HEK293 (cell line): ENCODE data around the gene GPR157.
"Not testable (repeated sequence)": the region's sequence is repeated elsewhere in the genome, so short reads cannot be mapped to it uniquely, and the experiment has no call there.

ENCODE experiments used
- CTCF ChIA-PET: fragments of 350-600 bp; formaldehyde crosslinking; extraction: SDS; loops from one replicate; lab custom pipeline; 2021; ENCODE audit warnings: antibody characterized with exemption; lab: Yijun Ruan, JAX
- POLR2A ChIA-PET: fragments of 300-600 bp; formaldehyde crosslinking; extraction: SDS; loops from one replicate; lab custom pipeline; 2020; ENCODE audit warnings: antibody characterized with exemption, inconsistent platforms; lab: Yijun Ruan, JAX
- H3K27ac ChIP-seq: fragments of 200-500 bp; sonication (Bioruptor generic); 2 replicates; pipeline ENCODE4 v1.5.1; 2014; ENCODE audit warnings: low read depth, low read length, control low read depth, inconsistent platforms; ENCODE audit errors: extremely low read depth
- H3K36me3 ChIP-seq, 2 experiments: fragments of 200-500 bp in 1 of 2; sonication (Bioruptor generic) in 1 of 2; 1 replicate in 1 of 2; 2 replicates in 1 of 2; pipeline ENCODE4 v1.5.1; 2014 to 2017; ENCODE audit warnings: inconsistent platforms in 2 of 2, low read length in 2 of 2; ENCODE audit not compliant: control insufficient read depth in 2 of 2, insufficient read depth in 1 of 2
- H3K4me1 ChIP-seq: fragments of 200-500 bp; sonication (Bioruptor generic); 2 replicates; pipeline ENCODE4 v1.5.1; 2014; ENCODE audit warnings: mild to moderate bottlenecking, low read length, inconsistent platforms; ENCODE audit not compliant: control insufficient read depth, insufficient read depth
- H3K4me3 ChIP-seq: 2 replicates; pipeline ENCODE4 v1.5.1; 2011; ENCODE audit warnings: low read depth, mild to moderate bottlenecking, control low read depth, low read length, moderate library complexity
- H3K9me3 ChIP-seq: fragments of 200-500 bp; sonication (Bioruptor generic); 2 replicates; pipeline ENCODE4 v1.5.1; 2014; ENCODE audit warnings: low read depth, low read length, inconsistent platforms; ENCODE audit not compliant: control insufficient read depth, insufficient read depth
- ATF2 ChIP-seq: fragments of 450-650 bp; formaldehyde crosslinking; IDR thresholded peaks from 2 replicates; pipeline ENCODE4 v1.5.1; 2016; ENCODE audit warnings: missing biosample characterization, missing genetic modification characterization, low read depth
- EGR2 ChIP-seq: fragments of 450-650 bp; formaldehyde crosslinking; IDR thresholded peaks from 2 replicates; pipeline ENCODE4 v1.5.1; 2016; ENCODE audit warnings: low read depth, missing biosample characterization, missing genetic modification characterization
- FEZF1 ChIP-seq: fragments of 450-650 bp; formaldehyde crosslinking; IDR thresholded peaks from 2 replicates; pipeline ENCODE4 v1.5.1; 2016; ENCODE audit warnings: missing biosample characterization, missing genetic modification characterization
- GLI4 ChIP-seq: fragments of 450-650 bp; formaldehyde crosslinking; IDR thresholded peaks from 2 replicates; pipeline ENCODE4 v1.5.1; 2016; ENCODE audit warnings: missing biosample characterization, missing genetic modification characterization
- OVOL3 ChIP-seq: fragments of 450-650 bp; formaldehyde crosslinking; IDR thresholded peaks from 2 replicates; pipeline ENCODE4 v1.5.1; 2016; ENCODE audit warnings: missing biosample characterization, missing genetic modification characterization
- ZBTB44 ChIP-seq: fragments of 450-650 bp; IDR thresholded peaks from 2 replicates; pipeline ENCODE4 v1.5.1; 2018; ENCODE audit warnings: missing biosample characterization, mild to moderate bottlenecking, missing genetic modification characterization
- ZBTB7A ChIP-seq: fragments of 450-650 bp; formaldehyde crosslinking; IDR thresholded peaks from 2 replicates; pipeline ENCODE4 v1.5.1; 2016; ENCODE audit warnings: low read depth, missing biosample characterization, missing genetic modification characterization
- ZNF10 ChIP-seq: fragments of 450-650 bp; formaldehyde crosslinking; IDR thresholded peaks from 2 replicates; pipeline ENCODE4 v1.5.1; 2017; ENCODE audit warnings: missing biosample characterization, missing genetic modification characterization
- ZNF184 ChIP-seq: fragments of 450-650 bp; IDR thresholded peaks from 2 replicates; pipeline ENCODE4 v1.5.1; 2018; ENCODE audit warnings: missing biosample characterization, mild to moderate bottlenecking, missing genetic modification characterization
- ZNF19 ChIP-seq: fragments of 450-650 bp; formaldehyde crosslinking; IDR thresholded peaks from 2 replicates; pipeline ENCODE4; 2016; ENCODE audit warnings: missing biosample characterization, missing genetic modification characterization, low read depth
- ZNF350 ChIP-seq: fragments of 450-650 bp; formaldehyde crosslinking; IDR thresholded peaks from 2 replicates; pipeline ENCODE4 v1.5.0; 2017; ENCODE audit warnings: missing biosample characterization, mild to moderate bottlenecking, missing genetic modification characterization
- ZNF416 ChIP-seq: fragments of 450-650 bp; formaldehyde crosslinking; IDR thresholded peaks from 2 replicates; pipeline ENCODE4 v1.5.1; 2016; ENCODE audit warnings: missing biosample characterization, missing genetic modification characterization
- ZNF433 ChIP-seq: fragments of 450-650 bp; formaldehyde crosslinking; IDR thresholded peaks from 2 replicates; pipeline ENCODE4 v1.5.1; 2016; ENCODE audit warnings: missing biosample characterization, missing genetic modification characterization, low read depth
- ZNF473 ChIP-seq: fragments of 450-650 bp; formaldehyde crosslinking; IDR thresholded peaks from 2 replicates; pipeline ENCODE4 v1.5.1; 2017; ENCODE audit warnings: missing biosample characterization, missing genetic modification characterization
- ZNF518A ChIP-seq: fragments of 450-650 bp; formaldehyde crosslinking; conservative IDR thresholded peaks from 2 replicates; pipeline ENCODE4 v1.5.1; 2016; ENCODE audit warnings: low read depth, missing biosample characterization, missing genetic modification characterization
- ZNF544 ChIP-seq: fragments of 450-650 bp; formaldehyde crosslinking; IDR thresholded peaks from 2 replicates; pipeline ENCODE4 v1.5.0; 2017; ENCODE audit warnings: missing biosample characterization, missing genetic modification characterization
- ZNF555 ChIP-seq: fragments of 450-650 bp; formaldehyde crosslinking; conservative IDR thresholded peaks from 2 replicates; pipeline ENCODE4 v1.5.1; 2017; ENCODE audit warnings: missing biosample characterization, mild to moderate bottlenecking, missing genetic modification characterization, inconsistent platforms
- ZNF585B ChIP-seq: fragments of 450-650 bp; formaldehyde crosslinking; IDR thresholded peaks from 2 replicates; pipeline ENCODE4 v1.5.1; 2016; ENCODE audit warnings: missing biosample characterization, missing genetic modification characterization
- ZNF626 ChIP-seq: fragments of 450-650 bp; sonication (Bioruptor Pico); formaldehyde crosslinking; IDR thresholded peaks from 2 replicates; pipeline ENCODE4 v1.5.1; 2018; ENCODE audit warnings: missing biosample characterization, missing genetic modification characterization, inconsistent platforms
- ZNF660 ChIP-seq: fragments of 450-650 bp; IDR thresholded peaks from 2 replicates; pipeline ENCODE4 v1.5.1; 2018; ENCODE audit warnings: missing biosample characterization, mild to moderate bottlenecking, missing genetic modification characterization
- ZNF701 ChIP-seq: fragments of 450-650 bp; formaldehyde crosslinking; IDR thresholded peaks from 2 replicates; pipeline ENCODE4 v1.5.1; 2016; ENCODE audit warnings: missing biosample characterization, missing genetic modification characterization
- ZSCAN23 ChIP-seq: fragments of 450-650 bp; formaldehyde crosslinking; IDR thresholded peaks from 2 replicates; pipeline ENCODE4 v1.5.1; 2016; ENCODE audit warnings: missing biosample characterization, missing genetic modification characterization

Gene GPR157

GRCh38 chr1:9160079-9160717, 31.3 kb upstream of the GPR157 start (continued):
- TF ChIP-seq ZNF184 (tag by site-specific recombination) = no peak
- TF ChIP-seq EGR2 (tag by site-specific recombination) = no peak
- no peak for TF ChIP-seq ZNF544 (tag by site-specific recombination)
- no peak for TF ChIP-seq ATF2 (tag by site-specific recombination)
- TF ChIP-seq ZNF433 (tag by site-specific recombination) = no peak
- TF ChIP-seq ZNF660 (tag by site-specific recombination) = no peak
- no peak for TF ChIP-seq ZSCAN23 (tag by site-specific recombination)
- TF ChIP-seq GLI4 (tag by site-specific recombination) = no peak
- no peak for TF ChIP-seq OVOL3 (tag by site-specific recombination)
- TF ChIP-seq ZNF10 (tag by site-specific recombination) = no peak

- POLR2A ChIA-PET = no interaction called here
- Histone ChIP-seq H3K27ac (no peak overlapping the region), H3K4me1 (no peaks in the 10 kb centered on the region), H3K9me3 (no peaks in the 10 kb centered on the region), H3K36me3 (peaks cover 0 to 66% of the 10 kb centered on the region in 2 experiments; a peak in 2 of 3 replicates), H3K4me3 (no peak overlapping the region)
- CTCF ChIA-PET = interaction anchor here (0.6 to 1.3 kb wide), 2 partner anchors 14 to 15 kb away, joined by 6 read pairs; no protein-coding TSS in a partner anchor
- TF ChIP-seq ZNF416 (no peak), ZNF518A (tag by site-specific recombination) (no peak), ZNF585B (tag by site-specific recombination) (no peak), ZNF555 (tag by site-specific recombination) (no peak), ZNF19 (tag by site-specific recombination) (no peak), ZNF626 (tag by site-specific recombination) (no peak), ZBTB7A (no peak), ZBTB44 (tag by site-specific recombination) (no peak), ZNF473 (tag by site-specific recombination) (no peak), FEZF1 (tag by site-specific recombination) (no peak), ZNF701 (tag by site-specific recombination) (no peak), ZNF350 (tag by site-specific recombination) (no peak)
- TF ChIP-seq, all 188 proteins: peak for 0
These were observed 27.0 kb upstream of the GPR157 start for GRCh38 chr1:9155879-9156278.

GRCh38 chr1:9155405-9155804, 26.5 kb upstream of the GPR157 start:
- POLR2A ChIA-PET, CTCF ChIA-PET, H3K4me3 ChIP-seq, H3K27ac ChIP-seq, H3K9me3 ChIP-seq, H3K4me1 ChIP-seq: not testable (repeated sequence)
- peaks cover 0 to 66% of the 10 kb centered on the region in 2 experiments; a peak in 2 of 3 replicates for H3K36me3 ChIP-seq
